C4-2B (cell line): Measurements from ENCODE around the gene WNT7A.

Source experiments
- H3K27ac ChIP-seq: fragments of 450-650 bp; 2 replicates; pipeline ENCODE4 v1.5.1; 2017
- CTCF ChIP-seq: fragments of 450-650 bp; conservative IDR thresholded peaks from 2 replicates; pipeline ENCODE4 v1.5.1; 2017; ENCODE audit warnings: mild to moderate bottlenecking

WNT7A gene

GRCh38 chr3:13767030-13767429, 112.8 kb downstream of the WNT7A start:
- no peak overlapping the region for H3K27ac ChIP-seq
- TF ChIP-seq CTCF = no peak
